ENCODE measurements around the gene USP12.
"Not testable (repeated sequence)": the region's sequence is repeated elsewhere in the genome, so short reads cannot be mapped to it uniquely, and the experiment has no call there.

The USP12 gene

DNA sequence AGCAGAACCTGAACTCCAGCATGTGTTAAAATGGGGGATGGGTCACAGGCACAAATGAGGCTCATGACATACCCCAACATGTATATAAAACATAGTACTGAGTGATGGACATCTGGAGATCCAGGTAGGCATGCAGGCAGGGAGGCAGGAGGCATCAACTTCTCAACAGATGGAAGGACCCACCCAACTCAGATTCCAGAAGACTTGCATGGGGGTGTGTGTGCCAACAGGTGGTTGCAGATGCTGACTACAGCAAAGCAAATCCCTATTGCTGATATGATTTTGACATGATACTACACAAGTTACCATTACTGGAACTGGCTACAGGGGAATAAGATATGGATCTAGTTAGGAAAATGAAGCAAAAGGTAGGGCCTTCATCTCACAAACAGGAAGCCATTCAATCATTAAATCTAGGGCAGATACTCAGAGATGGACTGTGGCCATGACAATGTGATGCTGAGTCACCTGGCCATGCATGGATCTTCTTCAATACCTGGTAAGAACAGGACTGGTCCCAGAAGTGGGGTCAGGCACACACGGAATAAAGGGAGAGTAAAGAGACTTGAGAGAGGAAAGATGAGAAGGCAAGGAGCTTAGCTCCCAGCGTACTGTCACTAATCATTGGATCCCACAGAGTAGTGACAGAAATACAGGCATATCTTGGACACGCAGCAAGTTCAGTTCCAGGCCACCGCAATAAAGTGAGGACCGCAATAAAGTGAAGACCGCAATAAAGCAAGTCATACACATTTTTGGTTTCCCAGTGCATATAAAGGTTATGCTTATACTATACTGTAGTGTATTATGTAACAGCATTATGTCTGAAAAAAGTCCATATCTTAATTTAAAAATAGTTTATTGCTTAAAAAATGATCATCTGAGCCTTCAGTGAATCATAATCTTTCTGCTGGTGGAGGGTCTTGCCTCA, 91.3 kb downstream of the USP12 start:
- Mint-ChIP-seq H3K27ac (no peak overlapping the region), H3K4me3 (no peak overlapping the region), H3K9me3 (no peaks in the 10 kb centered on the region), H3K4me1 (ENCODE audit: low read depth) (no peaks in the 10 kb centered on the region), H3K27me3 (no peaks in the 10 kb centered on the region), H3K36me3 (ENCODE audit: low read depth) (peaks cover 69% of the 10 kb centered on the region)
- intact Hi-C loops (cut with micrococcal nuclease): no loop called here

DNA sequence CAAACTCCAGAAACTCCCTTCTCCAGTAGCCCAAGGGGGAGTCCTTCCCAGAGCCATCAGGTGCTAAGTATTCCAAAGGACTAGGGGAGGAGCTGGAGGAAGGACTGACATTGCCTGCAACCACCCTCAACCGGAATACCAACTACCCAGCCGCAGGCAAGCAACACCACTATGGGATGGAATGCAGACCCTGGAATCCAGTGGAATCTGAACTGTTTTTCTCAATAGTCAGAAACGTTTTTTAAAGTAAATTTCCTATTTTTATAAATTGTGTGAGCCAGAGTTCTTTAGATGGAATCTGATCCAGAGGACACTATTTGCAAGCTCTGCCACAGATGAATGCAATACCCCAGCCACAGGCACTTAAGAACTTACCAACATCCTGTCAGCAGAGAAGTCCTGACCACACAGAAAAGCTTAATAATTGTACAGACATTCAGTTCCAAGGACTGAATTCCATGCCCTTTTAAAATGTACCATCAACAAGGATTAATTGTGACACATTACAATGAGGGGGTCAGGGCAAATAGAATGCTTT, 92.1 kb downstream of the USP12 start:
- Mint-ChIP-seq H3K9me3 (no peaks in the 10 kb centered on the region), H3K4me3 (no peak overlapping the region), H3K4me1 (ENCODE audit: low read depth) (no peaks in the 10 kb centered on the region), H3K36me3 (ENCODE audit: low read depth) (peaks cover 68% of the 10 kb centered on the region), H3K27me3 (no peaks in the 10 kb centered on the region), H3K27ac (no peak overlapping the region)
- intact Hi-C loops (cut with micrococcal nuclease): no loop called here

DNA sequence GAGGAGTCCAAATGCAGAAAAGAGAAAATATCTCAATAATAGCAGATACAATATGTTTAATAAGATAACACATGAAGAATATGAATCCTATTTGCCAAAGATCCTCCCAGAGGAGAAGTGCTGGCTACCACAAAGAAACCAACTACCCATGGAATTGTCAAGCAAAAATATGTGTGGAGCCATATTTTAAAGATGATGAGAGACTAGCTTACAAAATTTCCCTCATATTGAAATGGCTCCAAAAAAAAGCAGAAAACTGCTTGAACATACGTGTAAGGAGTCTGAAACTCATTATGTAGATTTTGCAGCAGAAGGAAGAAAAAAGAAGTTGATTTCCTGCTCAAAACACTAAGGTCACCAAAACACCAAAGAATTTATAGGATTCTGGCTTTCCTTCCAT, 94.2 kb downstream of the USP12 start:
- Mint-ChIP-seq H3K4me1 (ENCODE audit: low read depth) (no peaks in the 10 kb centered on the region), H3K36me3 (ENCODE audit: low read depth) (peaks cover 70% of the 10 kb centered on the region), H3K27ac (no peak overlapping the region), H3K27me3 (no peaks in the 10 kb centered on the region), H3K9me3 (no peaks in the 10 kb centered on the region), H3K4me3 (no peak overlapping the region)
- intact Hi-C loops (cut with micrococcal nuclease): no loop called here

DNA sequence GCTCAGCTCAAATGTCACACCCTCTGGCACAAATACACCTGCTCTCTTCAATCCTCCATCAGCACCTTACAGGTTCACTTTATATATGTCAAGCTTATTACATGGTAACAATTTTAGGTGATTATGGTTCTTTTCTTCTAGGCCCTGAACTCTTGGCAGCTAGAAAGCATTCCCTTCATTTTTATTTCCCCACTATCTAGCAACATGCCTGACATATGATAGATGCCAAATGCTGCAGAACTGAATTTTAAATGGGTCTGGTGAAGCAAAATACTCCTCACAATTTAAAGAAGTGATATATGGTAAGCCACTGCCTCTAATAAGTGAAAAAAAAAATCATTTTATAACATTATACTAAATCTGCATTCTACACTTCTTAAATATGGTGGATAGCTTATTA, 95.2 kb downstream of the USP12 start:
- Mint-ChIP-seq H3K4me1 (ENCODE audit: low read depth) (no peaks in the 10 kb centered on the region), H3K36me3 (ENCODE audit: low read depth) (peaks cover 69% of the 10 kb centered on the region), H3K4me3 (no peak overlapping the region), H3K27ac (no peak overlapping the region), H3K27me3 (no peaks in the 10 kb centered on the region), H3K9me3 (no peaks in the 10 kb centered on the region)
- intact Hi-C loops (cut with micrococcal nuclease): no loop called here

DNA sequence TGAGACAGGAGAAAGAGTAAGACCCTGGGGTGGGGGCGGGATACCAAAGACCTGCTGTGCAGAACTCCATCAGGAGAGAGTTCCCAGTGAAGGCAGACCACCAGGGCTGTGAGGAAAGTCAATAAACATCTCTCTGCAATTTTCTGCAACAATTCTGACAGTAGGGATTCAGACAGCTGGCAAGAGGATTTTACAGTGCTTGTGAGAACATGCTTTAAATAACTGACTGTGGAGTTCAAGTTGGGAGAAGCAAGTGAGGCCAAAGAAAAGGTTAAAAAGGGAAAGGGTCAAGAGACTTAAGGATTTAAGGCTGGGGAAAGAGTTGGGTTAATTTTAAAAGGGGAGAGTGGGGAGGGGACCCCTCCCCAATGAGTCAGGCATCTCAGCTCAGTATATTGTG, 98.4 kb downstream of the USP12 start:
- Mint-ChIP-seq H3K27ac (no peak overlapping the region), H3K4me1 (ENCODE audit: low read depth) (no peaks in the 10 kb centered on the region), H3K27me3 (no peaks in the 10 kb centered on the region), H3K36me3 (ENCODE audit: low read depth) (peaks cover 72% of the 10 kb centered on the region), H3K9me3 (no peaks in the 10 kb centered on the region), H3K4me3 (no peak overlapping the region)
- intact Hi-C loops (cut with micrococcal nuclease): no loop called here

DNA sequence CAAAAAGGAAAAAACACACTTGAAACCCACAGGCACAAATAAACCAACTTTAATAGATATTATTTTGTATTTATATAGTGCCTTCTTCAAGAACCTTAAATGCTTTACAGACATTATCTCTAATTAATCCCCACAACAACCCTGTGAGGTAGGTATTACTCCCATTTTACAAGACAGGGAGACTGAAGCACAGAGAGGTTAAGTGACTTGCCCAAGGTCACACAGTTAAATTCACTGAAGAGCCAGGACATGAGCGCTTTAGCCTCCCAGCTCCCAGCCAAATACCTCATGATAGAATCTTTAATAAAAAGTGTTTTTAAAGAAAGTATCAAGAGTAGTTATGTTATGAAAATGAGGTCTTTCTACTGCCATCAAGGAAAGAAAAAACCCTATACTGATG, 105.5 kb downstream of the USP12 start:
- peaks cover 18% of the 10 kb centered on the region for H3K9me3 Mint-ChIP-seq
- H3K27me3 Mint-ChIP-seq; H3K4me3 Mint-ChIP-seq; H3K27ac Mint-ChIP-seq; H3K4me1 Mint-ChIP-seq (ENCODE audit: low read depth); intact Hi-C loops (cut with micrococcal nuclease): not testable (repeated sequence)
- peaks cover 60% of the 10 kb centered on the region for H3K36me3 Mint-ChIP-seq (ENCODE audit: low read depth)

DNA sequence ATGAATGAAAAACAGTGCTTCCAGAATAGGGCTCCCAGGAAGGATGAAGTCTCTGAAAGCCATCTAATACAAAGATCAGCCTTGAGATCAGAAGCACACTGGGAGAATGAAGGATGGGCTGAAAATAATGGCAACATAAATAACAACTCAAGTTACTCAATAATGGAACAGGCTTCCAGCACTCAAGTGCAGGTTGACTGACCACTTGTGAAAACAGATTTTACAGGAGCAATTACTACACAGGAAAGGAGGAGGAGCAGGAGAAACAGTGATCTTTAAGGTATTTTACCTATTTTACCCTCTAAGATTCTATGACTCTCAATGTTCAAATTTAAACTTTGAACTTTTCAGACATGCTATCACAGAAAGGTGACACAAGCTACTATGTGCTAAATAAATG, 106.0 kb downstream of the USP12 start:
- Mint-ChIP-seq H3K27me3 (no peaks in the 10 kb centered on the region), H3K4me3 (no peak overlapping the region), H3K4me1 (ENCODE audit: low read depth) (no peaks in the 10 kb centered on the region), H3K9me3 (peaks cover 18% of the 10 kb centered on the region), H3K36me3 (ENCODE audit: low read depth) (peaks cover 58% of the 10 kb centered on the region), H3K27ac (no peak overlapping the region)
- intact Hi-C loops (cut with micrococcal nuclease): no loop called here

DNA sequence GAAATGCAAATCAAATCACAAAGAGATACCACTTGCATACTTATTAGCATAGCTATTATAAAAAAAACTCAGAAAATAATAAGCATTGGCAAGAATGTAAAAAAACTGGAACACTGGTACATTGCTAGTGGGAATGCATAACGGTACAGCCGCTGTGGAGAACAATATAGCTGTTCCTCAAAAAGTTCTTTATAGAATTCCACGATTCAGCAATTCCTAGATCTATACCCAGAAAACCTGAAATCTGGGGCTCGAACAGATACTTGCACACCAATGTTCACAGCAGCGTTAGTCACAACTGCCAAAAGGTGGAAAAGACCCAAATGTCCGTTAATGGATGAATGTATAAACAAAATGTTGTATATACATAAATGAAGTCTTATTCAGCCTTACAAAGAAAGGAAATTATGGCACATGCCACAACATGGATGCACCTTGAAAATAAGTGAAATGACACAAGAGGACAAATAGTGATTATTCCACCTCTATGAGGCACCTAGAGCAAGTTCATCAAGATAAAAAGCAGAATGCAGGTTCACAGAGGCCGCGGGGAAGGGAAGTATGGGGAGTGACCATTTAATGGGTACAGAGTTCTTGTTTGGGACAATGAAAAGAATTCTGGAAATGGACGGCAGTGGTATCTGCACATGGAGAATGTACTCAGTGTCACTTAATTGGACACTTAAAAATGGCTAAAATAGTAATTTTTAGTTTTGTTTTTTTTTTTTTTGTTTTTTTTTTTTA, 107.2 kb downstream of the USP12 start:
- Mint-ChIP-seq H3K9me3 (peaks cover 18% of the 10 kb centered on the region), H3K27ac (no peak overlapping the region), H3K36me3 (ENCODE audit: low read depth) (peaks cover 46% of the 10 kb centered on the region), H3K27me3 (no peaks in the 10 kb centered on the region), H3K4me3 (no peak overlapping the region), H3K4me1 (ENCODE audit: low read depth) (no peaks in the 10 kb centered on the region)
- intact Hi-C loops (cut with micrococcal nuclease): no loop called here

DNA sequence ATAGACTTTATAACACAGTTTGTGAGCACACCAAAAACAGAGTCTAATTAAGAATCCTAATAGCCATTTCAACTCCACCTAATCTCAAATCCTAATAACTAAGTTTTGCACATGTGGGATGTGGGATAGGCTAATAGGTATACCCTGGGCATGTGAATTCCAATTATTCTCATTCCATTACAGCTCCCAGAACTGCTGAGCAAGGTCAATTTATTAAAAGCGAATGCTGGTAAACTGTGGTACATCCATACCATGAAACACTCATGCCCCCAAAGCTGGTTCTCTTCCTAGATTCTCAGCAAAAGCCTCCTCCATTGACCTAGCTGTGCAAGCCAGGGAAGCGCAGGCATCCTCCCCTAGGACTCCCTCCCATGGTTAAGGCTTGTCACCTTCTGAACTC, 113.8 kb downstream of the USP12 start:
- peaks cover 6% of the 10 kb centered on the region for H3K4me1 Mint-ChIP-seq (ENCODE audit: low read depth)
- no peak overlapping the region for H3K27ac Mint-ChIP-seq
- H3K9me3 Mint-ChIP-seq: no peaks in the 10 kb centered on the region
- no peaks in the 10 kb centered on the region for H3K36me3 Mint-ChIP-seq (ENCODE audit: low read depth)
- no peaks in the 10 kb centered on the region for H3K27me3 Mint-ChIP-seq
- intact Hi-C loops (cut with micrococcal nuclease): no loop called here
- H3K4me3 Mint-ChIP-seq: no peak overlapping the region

DNA sequence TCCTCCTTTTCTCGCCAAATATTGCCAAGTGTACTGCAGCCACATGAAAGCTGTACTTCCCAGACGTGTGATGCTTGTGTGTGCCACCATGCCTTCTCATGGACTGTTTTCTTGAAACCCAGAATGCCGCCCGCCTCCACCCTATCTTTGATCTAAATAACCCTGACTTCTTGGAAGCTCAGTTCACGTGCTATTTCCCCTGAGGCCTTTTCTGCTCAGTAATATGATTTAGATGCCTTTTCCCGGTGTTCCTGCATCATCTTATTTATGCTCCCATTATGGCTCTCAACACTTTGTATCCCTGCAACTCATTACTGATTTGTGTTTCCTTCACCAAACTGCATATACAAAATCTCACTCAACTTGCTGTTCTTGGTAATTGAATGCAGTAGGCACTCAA, 116.1 kb downstream of the USP12 start:
- H3K9me3 Mint-ChIP-seq: no peaks in the 10 kb centered on the region

DNA sequence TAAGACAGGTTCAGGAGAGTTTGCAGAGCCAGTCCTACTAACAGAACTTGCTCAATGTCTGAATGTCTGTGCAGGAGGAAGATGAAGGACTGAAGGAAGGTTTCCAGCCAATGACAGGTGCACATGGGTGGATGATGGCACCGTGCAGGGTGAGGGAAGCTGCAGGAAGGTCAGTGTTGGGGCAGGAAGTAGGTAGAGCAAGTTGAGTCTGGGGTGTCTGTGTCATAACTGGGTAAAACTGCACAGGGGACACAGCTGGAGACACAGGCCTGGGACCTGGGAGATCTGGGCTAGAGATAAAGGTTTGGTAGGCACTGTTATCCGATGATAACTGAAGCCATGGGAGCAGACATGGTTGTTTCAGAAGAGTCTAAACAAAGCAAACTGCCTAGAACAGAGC, 116.9 kb downstream of the USP12 start:
- Mint-ChIP-seq H3K27ac (no peak overlapping the region), H3K4me1 (ENCODE audit: low read depth) (peaks cover 6% of the 10 kb centered on the region), H3K36me3 (ENCODE audit: low read depth) (no peaks in the 10 kb centered on the region), H3K9me3 (no peaks in the 10 kb centered on the region), H3K27me3 (no peaks in the 10 kb centered on the region), H3K4me3 (no peak overlapping the region)
- intact Hi-C loops (cut with micrococcal nuclease): no loop called here

More for the DNA sequence above, 116.1 kb downstream of the USP12 start:
- H3K4me3 Mint-ChIP-seq: no peak overlapping the region
- H3K36me3 Mint-ChIP-seq (ENCODE audit: low read depth): no peaks in the 10 kb centered on the region
- no peaks in the 10 kb centered on the region for H3K27me3 Mint-ChIP-seq
- H3K4me1 Mint-ChIP-seq (ENCODE audit: low read depth): peaks cover 6% of the 10 kb centered on the region
- intact Hi-C loops (cut with micrococcal nuclease): no loop called here
- H3K27ac Mint-ChIP-seq: no peak overlapping the region

DNA sequence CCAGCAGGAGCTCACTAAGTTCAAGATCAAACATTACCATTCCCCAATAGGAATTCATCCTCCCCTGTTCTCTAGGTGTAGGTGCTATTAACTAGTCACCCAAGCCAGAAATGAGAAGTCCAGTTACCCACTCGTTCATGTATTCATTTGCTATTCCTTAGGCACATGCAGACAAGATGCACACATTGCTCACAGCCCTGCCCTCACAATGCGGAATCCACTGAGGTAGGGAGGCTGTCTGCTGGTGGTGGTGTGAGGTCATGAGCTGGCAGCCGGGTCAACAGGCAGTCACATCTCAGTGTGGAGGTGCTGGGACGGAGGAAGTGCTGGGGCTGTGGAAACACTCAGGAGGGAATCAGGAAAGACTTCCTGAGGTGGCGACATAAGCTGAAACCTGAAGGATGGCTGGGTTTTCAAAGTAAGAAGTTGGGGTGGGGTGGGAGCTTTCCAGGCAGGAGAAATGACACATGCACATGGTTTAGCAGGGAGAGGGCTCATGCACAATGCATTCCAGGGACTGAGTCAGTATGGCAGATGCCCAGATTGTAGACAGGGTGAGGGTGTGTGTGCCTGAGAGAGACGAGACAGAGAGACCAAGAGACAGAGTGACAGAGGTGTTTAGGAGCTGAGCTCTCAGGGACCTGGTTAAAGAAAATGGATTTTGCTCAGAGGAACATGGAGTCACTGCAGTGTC, 117.6 kb downstream of the USP12 start:
- peaks cover 6% of the 10 kb centered on the region for H3K4me1 Mint-ChIP-seq (ENCODE audit: low read depth)
- no peaks in the 10 kb centered on the region for H3K9me3 Mint-ChIP-seq
- no peak overlapping the region for H3K4me3 Mint-ChIP-seq
- no peaks in the 10 kb centered on the region for H3K27me3 Mint-ChIP-seq
- intact Hi-C loops (cut with micrococcal nuclease): no loop called here
- H3K27ac Mint-ChIP-seq: no peak overlapping the region
- no peaks in the 10 kb centered on the region for H3K36me3 Mint-ChIP-seq (ENCODE audit: low read depth)

DNA sequence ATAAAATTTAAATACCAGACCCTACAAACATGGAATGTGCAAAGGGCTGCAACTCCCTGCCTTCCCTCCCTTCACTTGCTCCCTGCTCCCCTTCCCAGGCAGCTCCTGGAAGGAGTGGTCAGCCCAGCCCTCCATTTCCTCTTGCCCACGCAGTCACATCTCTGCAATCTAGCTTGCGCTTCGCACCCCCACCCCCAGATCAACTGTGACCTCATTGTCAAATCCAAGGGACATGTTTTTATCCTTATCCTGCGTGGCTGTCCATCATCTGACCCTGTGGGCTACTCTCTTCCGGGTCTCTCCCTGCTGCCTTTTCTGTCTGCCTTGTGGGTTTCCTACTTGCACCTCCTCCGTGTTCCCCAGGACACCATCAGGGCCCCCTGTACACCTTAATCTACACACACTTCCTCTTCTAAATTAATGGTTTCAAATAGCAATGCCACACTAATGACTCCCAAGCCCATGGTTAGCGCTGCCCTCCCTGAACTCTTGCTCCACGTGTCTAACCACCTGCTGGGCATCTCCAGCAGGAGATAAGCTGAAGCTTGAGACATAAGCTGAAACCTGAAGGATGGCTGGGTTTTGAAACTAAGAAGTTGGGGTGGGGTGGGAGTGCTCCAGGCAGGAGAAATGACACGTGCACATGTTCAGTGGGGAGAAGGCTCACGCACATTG, 118.3 kb downstream of the USP12 start:
- Mint-ChIP-seq H3K36me3 (ENCODE audit: low read depth) (no peaks in the 10 kb centered on the region), H3K4me1 (ENCODE audit: low read depth) (peaks cover 6% of the 10 kb centered on the region), H3K9me3 (no peaks in the 10 kb centered on the region), H3K4me3 (no peak overlapping the region), H3K27me3 (no peaks in the 10 kb centered on the region), H3K27ac (no peak overlapping the region)
- intact Hi-C loops (cut with micrococcal nuclease): no loop called here

All from dendritic cell treated with granulocyte-macrophage colony-stimulating factor and Interleukin-4, amounts not matched to agents 40 ng/mL and 50 ng/mL, for 4 days (primary cell).